ENCODE data around the gene KCTD21.

Gene KCTD21

DNA sequence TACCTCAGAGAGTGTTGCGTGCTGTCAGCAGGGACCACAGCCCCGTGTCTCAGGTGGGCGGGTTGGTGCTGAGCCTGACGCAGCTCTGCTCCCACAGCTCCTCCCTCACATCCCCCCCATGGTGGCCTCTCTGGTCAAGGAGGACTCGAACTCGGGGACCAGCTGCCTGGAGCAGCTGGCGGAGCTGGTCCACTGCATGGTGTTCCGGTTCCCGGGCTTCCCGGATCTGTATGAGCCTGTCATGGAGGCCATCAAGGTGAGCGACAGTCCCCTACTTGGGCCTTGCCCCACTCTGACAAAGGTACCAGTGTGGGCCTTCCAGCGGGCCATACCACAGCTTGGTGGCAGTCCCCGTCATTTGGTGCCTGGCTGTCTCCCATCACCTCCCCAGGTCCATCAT, 12.1 kb upstream of the KCTD21 start:
- DNase-seq (ENCODE audit: low read depth), result no peak

- no peak for DNase-seq (ENCODE audit: low read depth)
These were observed 11.6 kb upstream of the KCTD21 start for GRCh38 chr11:78200061-78200460.

DNA sequence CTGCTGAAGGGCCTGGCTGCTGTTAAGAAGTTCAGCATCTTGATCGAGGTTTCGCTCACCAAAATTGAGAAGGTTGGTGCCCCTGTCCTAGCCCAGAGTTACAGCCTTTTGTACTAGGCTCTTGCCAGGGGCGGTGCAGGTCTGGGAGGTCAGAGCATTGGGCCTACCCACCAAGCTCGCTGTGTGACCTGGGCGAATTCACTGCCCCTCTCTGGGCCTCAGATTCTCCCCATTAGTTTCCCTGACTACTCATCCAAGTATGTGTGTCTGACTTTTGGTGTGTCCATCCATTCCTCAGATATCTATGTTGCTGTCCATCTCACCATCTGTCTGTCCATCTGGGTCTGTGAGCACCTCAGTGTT, 11.2 kb upstream of the KCTD21 start:
- DNase-seq (ENCODE audit: low read depth), result no peak

GRCh38 chr11:78199015-78199652, 10.7 kb upstream of the KCTD21 start:
- no peak for DNase-seq (ENCODE audit: low read depth)

DNA sequence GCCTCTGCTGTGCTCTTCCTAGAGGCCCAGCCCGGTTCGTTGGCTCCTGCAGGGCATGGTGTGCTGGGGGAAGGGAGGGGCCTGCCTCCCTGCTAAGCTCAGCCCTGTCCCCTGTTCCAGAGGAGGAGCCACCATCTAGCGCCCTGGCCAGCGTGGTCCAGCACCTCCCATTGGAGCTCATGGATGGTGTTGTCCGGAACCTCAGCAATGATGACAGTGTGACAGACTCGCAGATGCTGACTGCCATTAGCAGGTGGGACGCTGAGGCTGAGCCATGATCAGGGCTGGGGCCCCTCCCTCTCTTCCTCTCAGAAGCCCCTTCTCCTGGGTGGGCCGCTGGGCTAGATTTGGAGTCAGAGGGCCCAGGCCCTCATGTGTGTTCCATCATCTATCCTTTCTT, 9.4 kb upstream of the KCTD21 start:
- DNase-seq (ENCODE audit: low read depth), result no peak

DNA sequence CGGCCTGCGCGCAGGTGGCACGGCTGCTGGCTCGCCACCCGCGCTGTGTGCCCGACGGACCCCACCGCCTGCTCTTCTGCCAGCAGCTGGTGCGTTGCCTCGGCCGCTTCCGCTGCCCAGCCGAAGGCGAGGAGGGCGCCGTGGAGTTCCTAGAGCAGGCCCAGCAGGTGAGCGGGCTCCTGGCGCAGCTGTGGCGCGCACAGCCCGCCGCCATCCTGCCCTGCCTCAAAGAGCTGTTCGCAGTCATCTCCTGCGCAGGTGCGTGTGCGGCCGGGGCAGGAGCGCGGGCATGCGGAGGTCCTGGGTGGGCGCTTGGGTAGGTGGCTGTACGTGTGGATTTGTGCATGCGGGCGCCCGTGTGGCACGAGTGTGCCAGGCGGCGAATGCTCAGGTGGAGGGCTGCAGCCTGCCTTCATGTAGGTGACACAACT, 8.2 kb upstream of the KCTD21 start:
- no peak for DNase-seq (ENCODE audit: low read depth)

DNA sequence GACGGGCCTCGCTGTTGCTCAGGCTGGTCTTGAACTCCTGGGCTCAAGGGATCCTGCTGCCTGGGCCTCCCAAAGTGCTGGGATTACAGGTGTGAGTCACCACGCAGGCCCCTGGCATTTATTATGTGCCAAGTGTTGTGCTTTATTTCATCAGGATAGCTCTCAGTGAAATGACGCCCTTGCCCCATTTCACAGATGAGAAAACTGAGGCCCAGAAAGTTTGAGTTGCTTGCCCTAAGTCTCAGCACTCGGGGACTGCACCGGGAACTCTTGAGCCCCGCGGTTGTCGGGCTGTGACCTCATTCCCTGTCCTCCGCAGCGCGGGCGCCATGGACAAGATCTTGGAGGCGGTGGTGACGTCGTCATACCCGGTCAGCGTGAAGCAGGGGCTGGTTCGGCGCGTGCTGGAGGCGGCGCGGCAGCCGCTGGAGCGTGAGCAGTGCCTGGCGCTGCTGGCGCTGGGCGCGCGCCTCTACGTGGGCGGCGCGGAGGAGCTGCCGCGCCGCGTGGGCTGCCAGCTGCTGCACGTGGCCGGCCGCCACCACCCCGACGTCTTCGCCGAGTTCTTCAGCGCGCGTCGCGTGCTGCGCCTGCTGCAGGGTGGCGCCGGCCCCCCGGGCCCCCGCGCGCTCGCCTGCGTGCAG, 7.6 kb upstream of the KCTD21 start:
- no peak for DNase-seq (ENCODE audit: low read depth)

GRCh38 chr11:78194490-78194889, 6.1 kb upstream of the KCTD21 start:
- no peak for DNase-seq (ENCODE audit: low read depth)

GRCh38 chr11:78193806-78194205, 5.4 kb upstream of the KCTD21 start:
- no peak for DNase-seq (ENCODE audit: low read depth)

DNA sequence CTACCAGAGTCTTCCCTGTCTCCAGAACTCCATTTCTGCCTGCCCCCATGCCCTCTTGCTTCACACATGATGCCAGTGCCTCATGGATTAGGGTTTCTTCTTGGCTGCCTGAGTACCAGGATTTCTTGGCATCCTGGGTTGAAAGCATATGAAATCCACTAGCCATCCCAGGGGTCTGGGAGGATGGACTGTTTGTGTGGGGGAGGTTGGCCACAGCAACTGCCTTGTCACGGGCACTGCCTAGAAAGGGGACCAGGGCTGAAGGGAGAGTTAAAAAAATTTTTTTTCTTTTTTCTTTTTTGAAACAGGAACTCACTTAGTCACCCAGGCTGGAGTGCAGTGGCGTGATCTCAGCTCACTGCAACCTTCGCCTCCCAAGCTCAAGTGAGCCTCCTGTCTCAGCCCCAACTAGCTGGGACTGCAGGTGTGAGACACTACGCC, 4.5 kb upstream of the KCTD21 start:
- DNase-seq (ENCODE audit: low read depth), result no peak

DNA sequence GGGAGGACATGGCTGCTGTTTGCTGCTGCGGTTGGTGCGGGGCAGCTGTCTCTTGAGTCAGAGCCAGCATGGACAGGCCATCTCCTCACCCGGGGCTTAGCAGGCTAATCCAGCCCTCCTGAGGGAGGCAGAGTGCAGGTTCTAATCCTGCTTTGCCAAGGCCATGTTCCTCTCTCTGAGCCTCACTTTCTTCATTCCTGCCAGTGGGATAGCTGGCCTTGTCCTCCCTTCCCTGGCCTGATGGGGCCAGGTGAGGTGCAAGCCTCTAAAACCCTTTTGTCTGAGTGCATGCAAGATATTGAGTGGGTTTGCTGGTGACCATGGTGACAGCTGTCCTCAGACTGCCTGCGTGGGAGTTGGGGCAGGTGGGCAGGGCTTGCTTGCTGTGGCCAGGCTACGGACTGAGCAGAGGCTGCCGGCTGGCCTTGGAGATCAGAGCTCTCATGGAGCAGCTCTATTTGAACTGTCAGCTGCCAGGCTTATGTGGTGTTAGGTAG, 3.8 kb upstream of the KCTD21 start:
- DNase-seq (ENCODE audit: low read depth), result no peak

DNA sequence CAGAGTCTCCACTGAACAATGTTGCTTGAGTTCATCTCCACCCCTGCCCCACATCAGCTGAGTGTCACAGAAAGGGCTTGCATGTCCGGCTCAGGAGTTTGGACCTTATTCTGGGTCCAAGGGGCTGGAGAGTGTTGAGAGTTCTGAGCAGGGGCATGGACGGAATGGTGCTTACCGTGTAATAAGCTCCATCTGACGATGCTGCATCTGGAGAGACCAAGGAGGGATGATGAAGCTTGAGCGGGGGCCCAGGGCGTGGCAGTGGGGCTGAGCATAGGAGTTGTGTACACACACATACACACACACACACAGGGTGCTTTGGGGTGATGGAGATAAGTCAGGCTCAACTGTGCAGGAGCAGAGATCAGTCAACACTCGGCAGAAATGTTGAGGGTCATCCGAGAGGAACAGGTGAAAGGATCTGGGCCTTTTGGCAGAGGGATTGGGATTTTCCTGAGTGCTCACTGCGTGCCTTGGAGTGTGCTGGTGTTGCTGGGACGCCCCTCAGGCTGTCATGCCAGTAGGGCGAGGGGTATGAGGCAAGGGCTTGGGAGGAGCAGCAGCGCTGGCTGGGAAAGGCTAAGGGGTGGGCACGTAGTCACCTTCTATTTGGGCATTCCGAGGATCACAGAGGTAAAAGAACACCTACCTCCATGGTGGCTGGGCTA, 2.6 kb upstream of the KCTD21 start:
- no peak for DNase-seq (ENCODE audit: low read depth)

DNA sequence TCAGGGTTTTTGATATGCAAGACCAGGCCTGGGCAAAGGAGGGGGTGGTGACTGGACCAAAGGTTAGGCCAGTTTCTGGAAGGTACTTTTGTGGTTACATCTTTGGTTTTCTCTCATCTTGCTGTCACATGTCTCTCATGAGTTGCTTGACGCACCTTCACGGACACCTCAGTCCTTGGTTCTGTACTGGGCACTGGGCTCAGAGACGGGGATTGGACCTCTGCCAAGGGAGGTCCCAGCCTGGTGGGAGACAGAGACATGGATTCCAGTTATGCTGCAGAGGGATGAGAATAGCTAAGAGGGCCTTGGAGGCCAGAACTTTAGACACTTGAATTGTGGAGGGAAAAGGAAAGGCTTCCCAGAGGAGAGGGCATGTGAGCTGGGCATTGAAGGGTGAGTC, 1.9 kb upstream of the KCTD21 start:
- DNase-seq (ENCODE audit: low read depth), result no peak

GRCh38 chr11:78189851-78190250, 1.4 kb upstream of the KCTD21 start:
- no peak for DNase-seq (ENCODE audit: low read depth)

- no peak for DNase-seq (ENCODE audit: low read depth)
These were observed 823 bp upstream of the KCTD21 start for GRCh38 chr11:78189174-78189724.

GRCh38 chr11:78187366-78188285, 800 bp downstream of the KCTD21 start:
- no peak for DNase-seq (ENCODE audit: low read depth)

DNA sequence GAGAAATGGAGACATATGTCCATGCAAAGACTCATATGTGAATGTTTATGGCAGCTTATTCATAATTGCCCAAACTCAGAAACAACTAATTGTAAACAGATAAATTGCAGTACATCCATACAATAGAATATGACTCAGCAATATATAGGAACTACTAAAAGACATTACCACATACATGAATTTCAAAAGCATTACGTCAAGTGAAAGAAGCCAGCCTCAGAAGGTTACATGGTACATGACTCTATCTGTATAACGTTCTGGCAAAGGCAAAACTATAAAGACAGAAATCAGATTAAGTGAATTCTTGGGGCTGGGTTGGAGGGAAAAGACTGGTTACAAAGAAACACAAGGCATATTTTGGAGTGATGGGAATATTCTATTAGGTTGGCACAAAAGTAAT, 7.2 kb downstream of the KCTD21 start:
- no peak for DNase-seq (ENCODE audit: low read depth)

- DNase-seq (ENCODE audit: low read depth), result no peak
These were observed 7.7 kb downstream of the KCTD21 start for GRCh38 chr11:78180751-78181150.

GRCh38 chr11:78179459-78180071, 8.9 kb downstream of the KCTD21 start:
- DNase-seq (ENCODE audit: low read depth), result no peak

DNA sequence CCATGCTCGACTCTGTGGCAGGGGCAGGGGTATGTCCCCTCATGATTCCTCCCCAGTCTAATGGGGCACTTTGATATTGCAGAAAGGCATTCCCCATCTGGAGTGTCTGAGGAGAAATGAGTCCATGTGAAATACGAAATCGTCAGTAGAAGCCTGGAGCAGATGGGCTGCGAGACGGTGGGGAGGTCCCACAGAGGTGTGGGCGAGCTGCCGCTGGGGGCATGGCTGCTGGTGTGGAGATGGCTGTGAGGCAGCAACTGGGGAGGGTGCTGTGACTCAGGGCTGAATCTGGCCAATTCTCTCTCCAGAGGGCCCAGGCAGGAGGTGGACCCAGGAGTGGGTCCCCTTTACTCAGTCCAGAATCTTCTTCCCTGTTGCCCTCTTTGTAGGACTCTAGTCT, 11.2 kb downstream of the KCTD21 start:
- no peak for DNase-seq (ENCODE audit: low read depth)

GRCh38 chr11:78176605-78177141, 11.8 kb downstream of the KCTD21 start:
- no peak for DNase-seq (ENCODE audit: low read depth)
